Measurements from ENCODE around the gene SLA2.

DNA sequence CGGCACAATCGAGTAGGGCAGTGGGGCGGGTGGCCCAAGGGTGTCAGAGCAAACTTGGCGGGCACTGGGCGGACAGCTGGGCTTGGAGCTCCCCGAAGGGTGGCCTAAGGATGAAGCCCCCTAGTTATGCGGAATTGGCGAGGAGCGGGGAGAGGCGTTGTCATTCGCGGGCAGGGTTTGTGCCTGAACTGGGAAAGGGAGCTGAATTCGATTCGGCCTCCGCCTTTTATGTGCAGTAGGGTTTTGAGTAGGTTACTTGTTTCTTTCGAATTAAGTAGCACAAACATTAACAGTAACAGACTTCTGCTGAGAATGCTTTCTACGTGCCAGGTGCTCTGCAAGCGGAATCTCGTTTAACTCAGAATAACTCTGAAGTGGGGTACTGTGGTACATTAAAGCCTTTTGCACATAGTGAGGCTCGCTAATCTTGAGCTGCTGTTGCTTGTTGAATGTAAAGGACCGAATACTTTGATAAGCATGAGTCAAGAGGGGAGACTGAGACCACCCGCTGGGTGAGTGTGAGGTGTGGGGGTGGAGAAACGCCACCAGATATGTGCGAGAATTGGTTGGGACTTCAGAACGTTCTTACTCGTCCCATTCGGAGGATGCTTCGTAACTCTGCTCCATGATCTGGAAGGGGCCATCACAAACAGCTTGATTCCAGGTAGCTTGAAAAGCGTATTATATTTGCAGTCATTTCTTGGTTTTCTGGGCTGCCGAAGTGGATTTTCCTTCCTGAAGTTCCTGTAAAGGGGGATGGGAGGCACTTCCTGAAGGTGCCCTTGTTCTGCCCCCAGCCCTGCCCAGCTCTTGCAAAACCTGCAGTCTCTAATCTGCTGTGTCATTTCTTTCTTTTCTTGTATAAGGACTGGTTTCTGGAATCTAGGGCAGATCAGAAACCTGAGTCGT lies 39.6 kb downstream of the SLA2 start:
- no peak for TF ChIP-seq GATA2 (IDR thresholded peaks at IDR 0.05; ENCODE audit: low read depth, low read length)
- TF ChIP-seq GATA3 (IDR thresholded peaks at IDR 0.05; ENCODE audit: low read depth, low read length): no peak

Measured in SH-SY5Y (cell line).